Measurements from ENCODE around the gene SNRPF.

The SNRPF gene

DNA sequence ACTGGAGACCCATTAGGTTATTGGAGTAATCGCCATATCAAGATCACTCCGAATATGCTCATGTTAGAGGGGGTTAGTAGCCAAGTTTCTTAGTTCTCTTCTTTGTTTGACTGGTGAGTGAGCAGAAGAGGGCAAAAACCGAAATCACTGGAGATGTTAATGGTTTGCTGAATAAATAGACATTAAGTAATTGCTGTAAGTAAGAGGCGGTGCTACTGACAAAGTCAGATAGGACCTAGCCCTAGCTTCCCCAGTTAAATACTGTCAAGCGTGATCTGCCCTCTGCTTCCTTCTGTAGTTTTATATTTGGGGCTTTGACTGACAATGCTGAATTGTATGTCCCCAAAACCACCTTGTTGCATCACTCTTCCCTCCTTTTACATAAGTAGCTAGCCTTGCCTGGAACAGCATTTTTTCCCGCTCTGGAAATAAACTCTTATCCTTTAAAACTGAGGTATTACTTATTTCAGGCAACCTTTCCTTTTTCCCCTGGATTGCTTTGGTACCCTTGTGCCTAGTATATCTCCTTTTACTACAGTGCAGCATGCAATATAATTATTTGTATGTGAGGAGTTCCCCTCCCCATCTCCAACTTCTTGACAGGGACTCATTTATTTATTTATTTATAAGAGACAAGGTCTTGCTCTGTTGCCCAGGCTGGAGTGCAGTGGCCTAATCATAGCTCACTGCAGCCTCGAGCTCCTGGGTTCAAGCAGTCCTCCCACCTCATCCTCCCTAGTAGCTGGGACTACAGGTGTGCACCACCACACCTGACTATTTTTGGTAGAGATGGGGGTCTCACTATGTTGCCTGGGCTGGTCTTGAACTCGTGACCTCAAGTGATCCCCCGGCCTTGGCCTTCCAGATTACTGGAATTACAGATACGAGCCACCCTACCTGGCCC is 1.4 kb downstream of the SNRPF start:
- DNase-seq, result no peak

DNA sequence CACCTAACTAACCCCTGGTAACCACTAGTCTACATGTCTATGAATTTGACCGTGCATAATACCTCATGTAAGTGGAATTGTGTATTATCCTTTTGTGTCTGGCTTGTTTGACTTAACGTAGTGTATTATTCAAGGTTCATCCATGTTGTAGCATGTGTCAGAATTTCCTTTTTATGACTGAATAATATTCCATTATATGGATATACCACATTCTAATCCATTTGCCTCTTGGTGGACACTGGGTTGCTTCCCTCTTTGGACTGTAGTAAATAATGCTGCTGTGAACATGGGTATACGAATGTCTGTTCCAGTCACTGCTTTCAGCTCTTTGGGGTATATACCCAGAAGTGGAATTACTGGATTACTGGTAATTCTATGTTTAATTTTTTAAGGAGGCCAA is 3.3 kb downstream of the SNRPF start:
- no peak for DNase-seq

DNA sequence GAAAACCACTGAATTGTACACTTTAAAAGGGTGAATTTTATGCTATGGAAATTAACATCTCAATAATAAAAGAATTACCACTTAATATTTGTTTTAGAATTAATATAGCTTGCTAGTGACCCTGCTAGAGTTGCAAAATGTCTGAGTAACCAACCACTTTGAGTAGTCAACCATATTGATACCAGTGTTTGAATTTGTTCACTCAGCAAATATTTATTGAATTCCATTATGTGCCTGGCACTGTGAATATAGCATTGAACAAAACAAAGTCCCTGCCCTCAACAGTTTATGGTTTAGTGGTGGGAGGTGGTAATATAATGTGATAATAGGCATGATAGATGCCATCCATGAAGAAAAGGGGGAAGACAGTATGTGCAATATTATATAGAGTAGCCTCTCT is 4.6 kb downstream of the SNRPF start:
- no peak for DNase-seq

DNA sequence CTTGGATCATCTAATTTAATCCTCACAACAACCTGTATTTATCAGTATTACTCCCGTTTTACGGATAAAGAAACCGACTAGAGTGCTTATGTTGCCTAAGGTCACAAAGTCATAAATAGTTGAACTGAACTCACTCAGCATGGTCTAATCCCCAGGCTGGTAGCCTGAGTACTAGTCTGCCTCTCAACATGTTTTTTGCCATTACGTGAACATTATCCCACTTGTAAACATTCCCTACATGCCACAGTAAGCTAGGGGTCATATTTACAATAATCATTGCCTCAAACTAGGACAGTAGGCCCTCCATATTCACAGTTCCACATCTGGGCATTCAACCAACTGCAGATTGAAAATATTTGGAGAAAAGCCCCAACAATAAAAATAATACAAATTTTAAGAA is 12.1 kb downstream of the SNRPF start:
- DNase-seq, result no peak

DNA sequence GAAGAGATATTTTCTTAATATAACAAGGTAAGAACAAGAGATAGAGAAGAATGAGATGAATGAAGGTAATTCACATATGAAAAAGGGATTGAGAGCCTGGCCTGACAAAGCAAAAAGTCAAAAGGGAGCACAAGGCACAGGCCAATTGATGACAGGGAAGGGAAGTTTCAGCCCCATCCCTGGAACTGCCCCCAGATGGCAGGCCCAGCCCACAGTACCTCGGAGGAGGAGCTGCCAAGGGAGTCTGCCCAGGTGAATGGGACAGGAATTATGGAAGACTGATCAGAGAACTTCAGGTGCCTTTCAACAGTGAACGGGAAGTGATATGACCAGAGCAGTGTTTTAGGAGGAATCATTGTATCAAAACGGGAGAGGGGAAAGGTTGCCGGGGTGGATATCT is 15.7 kb downstream of the SNRPF start:
- no peak for DNase-seq

DNA sequence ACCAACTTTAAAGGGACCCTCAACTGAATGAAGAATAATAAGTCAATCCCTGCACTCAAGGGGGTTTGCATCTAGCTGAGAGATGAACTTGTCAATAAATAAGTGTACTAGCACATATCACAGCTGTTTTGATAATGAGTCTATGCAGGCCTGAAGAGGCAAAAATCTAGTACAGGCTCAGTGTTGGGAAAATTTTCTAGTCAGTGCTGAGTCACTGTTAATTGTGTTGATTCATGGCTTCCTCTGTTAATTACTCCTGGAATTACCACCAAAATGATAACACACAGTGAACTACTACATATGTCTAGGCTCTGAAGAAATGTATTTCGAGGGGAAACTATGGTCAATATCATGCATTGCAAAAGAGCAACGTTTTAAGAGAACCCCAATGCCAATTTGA is 18.9 kb downstream of the SNRPF start:
- no peak for DNase-seq

DNA sequence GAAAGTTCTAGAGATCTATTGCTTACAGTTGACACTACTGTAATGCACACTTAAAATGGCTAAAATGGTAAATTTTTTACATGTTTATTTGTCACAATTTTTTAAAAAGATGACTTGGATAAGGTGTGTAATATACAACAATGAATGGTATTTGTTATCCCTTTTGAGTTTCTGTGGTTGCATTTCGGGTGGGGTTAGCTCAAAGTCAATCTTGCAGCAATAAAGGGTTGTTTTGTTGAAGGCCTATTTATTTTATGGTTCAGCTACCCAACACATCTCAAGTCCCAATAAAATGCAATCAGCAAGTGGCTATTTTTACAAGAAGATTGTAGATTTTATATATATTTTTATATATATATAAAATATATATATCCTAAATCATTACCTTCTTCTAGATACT is 22.1 kb downstream of the SNRPF start:
- DNase-seq, result no peak

DNA sequence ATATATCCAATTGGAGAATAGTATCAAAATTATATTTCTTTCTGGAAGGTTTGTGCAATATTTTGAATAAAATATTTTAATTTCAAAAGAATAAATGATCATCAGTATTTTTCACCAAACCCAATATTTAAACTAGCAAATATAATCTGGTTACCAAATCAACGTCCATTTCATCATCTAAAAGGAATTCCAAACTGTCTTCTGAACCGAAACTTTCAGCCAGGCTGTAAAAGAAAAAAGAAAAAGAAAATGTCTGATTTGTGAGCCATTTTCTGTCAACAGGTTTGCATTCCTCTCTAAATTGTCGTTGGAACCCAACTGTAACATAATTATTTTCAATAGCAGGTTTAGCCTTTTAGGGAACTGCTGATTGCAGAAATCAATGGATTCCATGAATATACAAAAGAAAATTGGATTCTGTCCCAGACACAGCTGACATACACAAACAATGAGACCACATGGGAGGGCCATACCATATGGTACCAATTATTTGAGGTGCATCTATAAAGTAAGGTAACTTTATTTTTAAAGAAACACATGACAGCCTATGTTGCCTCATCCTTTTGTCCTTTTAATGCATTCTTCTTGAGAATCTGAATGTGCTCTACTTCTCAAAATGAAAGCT is 22.7 kb downstream of the SNRPF start:
- no peak for DNase-seq

DNA sequence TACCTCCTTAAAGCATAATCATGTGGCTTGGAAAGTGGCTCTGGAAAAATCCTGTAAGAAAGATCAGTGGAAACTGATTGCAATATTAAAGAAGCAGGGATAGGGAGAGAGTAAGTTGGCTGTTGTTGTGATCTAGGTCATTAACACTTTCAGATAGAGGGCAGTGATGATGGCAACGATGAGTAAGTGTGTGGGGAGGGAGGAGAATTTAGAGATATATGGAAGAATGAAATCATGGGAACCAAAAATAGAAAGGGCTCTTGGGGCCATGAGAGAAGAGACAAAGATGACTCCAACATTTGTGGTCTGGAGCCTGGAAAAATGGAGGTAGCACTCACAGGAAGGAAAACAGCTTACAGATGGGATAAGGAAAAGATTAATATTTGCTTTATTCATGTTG is 23.3 kb downstream of the SNRPF start:
- no peak for DNase-seq

DNA sequence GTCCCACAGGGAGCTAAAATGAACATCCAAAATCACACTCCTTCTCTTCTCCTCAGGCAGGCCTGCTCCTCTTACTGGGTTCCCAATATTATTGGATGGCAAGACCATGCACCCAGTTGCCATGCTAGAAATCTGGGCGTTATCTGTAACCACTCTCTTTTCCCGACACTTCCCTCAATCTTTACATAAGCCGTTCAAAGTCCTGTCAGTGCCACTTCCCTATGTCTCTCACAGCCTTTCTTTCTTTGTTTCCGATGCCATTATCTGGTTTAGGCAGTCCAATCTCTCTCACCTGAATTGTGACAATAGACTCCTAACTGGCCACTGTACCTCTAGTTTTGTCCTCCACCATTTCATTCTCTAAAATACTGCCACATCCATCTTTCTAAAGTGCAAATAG is 24.1 kb downstream of the SNRPF start:
- no peak for DNase-seq

DNA sequence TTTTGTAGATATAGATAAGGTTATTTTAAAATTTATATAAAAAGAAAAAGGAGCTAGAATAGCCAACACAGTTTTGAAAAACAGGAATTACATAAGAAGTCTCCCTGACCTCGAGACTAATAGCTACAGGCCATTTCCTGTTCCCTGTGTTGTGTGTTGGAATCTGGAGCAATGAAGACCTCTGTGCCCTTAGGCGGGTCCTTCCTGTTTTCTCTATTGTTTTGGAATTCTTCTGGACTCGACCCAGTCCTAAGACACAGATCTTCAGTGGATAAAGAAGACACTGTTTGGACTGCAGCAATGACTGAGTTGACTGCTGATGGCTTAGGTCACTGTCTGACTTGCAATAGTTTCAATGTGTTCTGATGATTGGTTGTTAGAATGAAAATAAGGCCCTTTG is 26.2 kb downstream of the SNRPF start:
- no peak for DNase-seq

DNA sequence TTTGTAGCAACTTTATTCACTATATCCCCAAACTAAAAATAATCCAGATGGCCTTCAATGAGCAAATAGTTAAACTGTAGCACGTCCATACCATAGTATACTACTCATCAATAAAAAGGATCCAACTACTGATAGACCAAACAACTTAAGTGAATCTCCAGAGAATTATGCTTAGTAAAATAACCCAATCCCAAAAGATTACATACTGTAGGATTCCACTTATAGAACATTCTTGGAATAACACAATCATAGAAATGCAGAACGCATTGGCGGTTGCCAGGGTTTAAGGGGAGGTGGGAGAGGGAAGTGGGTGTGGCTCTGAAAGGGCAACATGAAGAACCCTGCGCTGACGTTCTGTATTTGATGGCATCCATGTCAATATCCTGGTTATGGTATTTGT is 28.6 kb downstream of the SNRPF start:
- no peak for DNase-seq

DNA sequence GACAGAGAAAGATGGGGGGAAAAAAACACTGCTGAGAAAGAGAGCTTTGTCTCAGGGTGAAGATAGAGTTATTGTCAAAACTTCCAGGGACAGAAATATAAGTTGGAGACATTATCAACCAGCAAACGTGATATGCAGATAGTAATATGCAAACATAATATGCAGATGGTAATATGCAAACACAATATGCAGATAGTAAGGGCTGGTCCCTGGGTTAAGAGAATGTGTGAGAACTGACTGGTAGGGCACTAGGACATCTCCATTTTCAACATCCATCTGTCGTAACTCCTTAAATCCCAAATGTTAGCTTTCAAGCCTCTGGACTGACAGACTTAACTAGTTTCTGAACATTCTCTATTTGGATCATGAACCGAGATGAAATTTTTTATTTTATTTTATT is 32.2 kb downstream of the SNRPF start:
- DNase-seq, result no peak

DNA sequence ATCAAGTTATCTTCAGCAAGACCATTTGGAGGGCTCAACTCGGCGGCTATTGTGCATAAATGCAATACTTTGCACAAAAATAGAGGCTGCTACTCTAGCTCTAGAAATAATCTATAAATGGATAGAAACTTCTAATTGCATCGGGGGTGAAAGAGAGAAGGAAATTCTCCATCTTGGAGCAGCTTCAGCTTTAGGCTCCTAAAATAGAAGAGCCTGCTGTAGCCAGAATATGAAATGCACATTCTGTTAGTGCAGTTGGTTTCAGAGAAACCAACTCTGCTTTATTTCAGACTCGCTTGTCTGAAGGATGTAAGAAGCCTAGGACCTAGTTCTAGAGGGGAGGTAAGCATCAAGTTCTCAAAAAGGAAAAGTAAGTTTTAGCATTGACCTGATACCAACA is 38.1 kb downstream of the SNRPF start:
- no peak for DNase-seq

DNA sequence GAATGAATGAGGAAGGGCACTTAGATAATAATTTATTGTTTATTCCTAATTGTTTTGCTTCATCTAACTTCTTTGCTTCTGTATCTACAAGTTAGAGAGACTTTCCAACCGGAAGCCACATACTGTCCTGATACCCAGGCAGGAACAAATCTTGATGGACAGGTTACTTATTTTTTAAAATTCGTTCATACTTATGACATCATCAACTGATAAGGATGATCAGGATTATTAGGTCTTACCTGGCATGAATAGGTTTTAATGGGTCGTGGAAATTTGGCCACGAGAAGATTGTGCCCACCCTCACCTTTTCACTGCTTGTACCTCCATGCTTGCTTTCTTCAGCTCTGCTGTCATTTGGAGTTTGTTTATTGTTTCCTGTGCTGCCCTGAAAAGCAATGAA is 39.3 kb downstream of the SNRPF start:
- no peak for DNase-seq

DNA sequence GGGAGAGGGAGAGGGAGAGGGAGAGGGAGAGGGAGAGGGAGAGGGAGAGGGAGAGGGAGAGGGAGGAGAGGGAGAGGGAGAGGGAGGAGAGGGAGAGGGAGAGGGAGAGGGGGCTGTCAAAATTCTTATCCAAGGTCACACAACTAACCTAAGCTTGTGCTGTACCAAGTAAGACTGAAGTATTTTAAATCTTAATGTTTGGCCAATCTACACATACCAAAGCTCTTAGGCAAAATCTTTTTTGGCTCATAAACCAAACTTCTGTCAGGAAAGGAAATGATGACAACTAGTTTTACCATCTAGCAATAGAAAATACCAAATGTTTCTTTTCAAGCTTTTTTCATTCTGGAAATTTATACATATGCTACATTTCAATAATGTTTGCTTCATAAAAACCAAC is 49.8 kb downstream of the SNRPF start:
- no peak for DNase-seq

DNA sequence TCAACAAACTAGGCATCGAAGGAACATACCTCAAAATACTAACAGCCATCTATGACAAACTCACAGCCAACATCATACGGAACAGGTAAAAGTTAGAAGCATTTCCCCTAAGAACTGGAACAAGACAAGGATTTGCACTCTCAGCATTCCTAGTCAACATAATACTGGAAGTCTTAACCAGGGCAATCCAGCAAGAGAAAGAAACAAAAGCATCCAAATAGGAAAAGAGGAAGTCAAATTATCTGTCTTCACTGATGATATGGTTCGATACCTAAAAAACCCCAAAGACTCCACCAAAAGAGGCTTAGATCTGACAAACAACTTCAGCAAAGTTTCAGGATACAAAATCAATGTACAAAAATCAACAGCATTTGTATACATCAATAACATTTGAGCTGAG is 51.1 kb downstream of the SNRPF start:
- DNase-seq, result no peak

All from retina (tissue), 1 donor.